GM12878 (cell line): ENCODE measurements around the gene STK11. TPM values are rescaled to one million over a fixed set of nuclear protein-coding genes. Genes with fewer than 3 reads are reported as not detected.

ENCODE experiments used
- BACH1 ChIP-seq: fragments of 450-650 bp; IDR thresholded peaks from 2 replicates; pipeline ENCODE4 v1.6.1; 2017; ENCODE audit warnings: mild to moderate bottlenecking, borderline replicate concordance
- CBX5 ChIP-seq: sonication (generic); IDR thresholded peaks from 2 replicates; pipeline ENCODE4 v1.6.1; 2016; ENCODE audit warnings: low read depth, moderate library complexity, mild to moderate bottlenecking, inconsistent platforms
- CREM ChIP-seq: IDR thresholded peaks from 2 replicates; pipeline ENCODE4 v1.6.1; 2014; ENCODE audit warnings: antibody characterized with exemption, low read depth
- ELK1 ChIP-seq: IDR thresholded peaks from 2 replicates; pipeline ENCODE4 v1.6.1; 2012; ENCODE audit warnings: low read depth, low read length, improper control_type of control experiment
- EZH2 ChIP-seq: IDR thresholded peaks from 2 replicates; pipeline ENCODE4 v1.6.1; 2012; ENCODE audit warnings: low read depth, mild to moderate bottlenecking, control low read depth, inconsistent platforms, low read length, borderline replicate concordance; ENCODE audit not compliant: control insufficient read depth
- HDAC2 ChIP-seq: fragments of 200-600 bp; sonication (generic); IDR thresholded peaks from 2 replicates; pipeline ENCODE4 v1.6.1; 2017
- MEF2B ChIP-seq: fragments of 450-650 bp; IDR thresholded peaks from 2 replicates; pipeline ENCODE4 v1.6.1; 2018; ENCODE audit warnings: mild to moderate bottlenecking, moderate library complexity; ENCODE audit not compliant: partially characterized antibody, poor library complexity, severe bottlenecking
- MTA2 ChIP-seq: fragments of 450-650 bp; IDR thresholded peaks from 2 replicates; pipeline ENCODE4 v1.6.1; 2016; ENCODE audit warnings: low read depth, mild to moderate bottlenecking, moderate library complexity
- PBX3 ChIP-seq: IDR thresholded peaks from 2 replicates; pipeline ENCODE4 v1.6.1; 2011; ENCODE audit warnings: mild to moderate bottlenecking, low read depth, low read length, moderate library complexity; ENCODE audit not compliant: insufficient replicate concordance
- RELA ChIP-seq: fragments of 450-650 bp; IDR thresholded peaks from 2 replicates; pipeline ENCODE4 v1.8.0; 2014; ENCODE audit warnings: borderline replicate concordance; ENCODE audit not compliant: partially characterized antibody
- SIX5 ChIP-seq: IDR thresholded peaks from 2 replicates; pipeline ENCODE4 v1.6.1; 2011; ENCODE audit warnings: mild to moderate bottlenecking, low read depth, low read length, moderate library complexity; ENCODE audit not compliant: severe bottlenecking
- SREBF1 ChIP-seq: IDR thresholded peaks from 2 replicates; pipeline ENCODE4 v1.6.1; 2012; ENCODE audit warnings: mild to moderate bottlenecking, low read length
- SUPT20H ChIP-seq: IDR thresholded peaks from 2 replicates; pipeline ENCODE4 v1.6.1; 2011; ENCODE audit warnings: low read depth, mild to moderate bottlenecking, low read length, moderate library complexity, borderline replicate concordance; ENCODE audit not compliant: control insufficient read depth
- TAF1 ChIP-seq: IDR thresholded peaks from 2 replicates; pipeline ENCODE4 v1.6.1; 2011; ENCODE audit warnings: mild to moderate bottlenecking, low read depth, low read length, borderline replicate concordance
- TCF12 ChIP-seq: IDR thresholded peaks from 2 replicates; pipeline ENCODE4 v1.6.1; 2011; ENCODE audit warnings: low read depth, mild to moderate bottlenecking, low read length
- ZBTB11 ChIP-seq: fragments of 450-650 bp; formaldehyde crosslinking; IDR thresholded peaks from 2 replicates; pipeline ENCODE4 v1.5.0; 2022; ENCODE audit warnings: mild to moderate bottlenecking, missing genetic modification characterization
- ZNF207 ChIP-seq: fragments of 450-650 bp; IDR thresholded peaks from 2 replicates; pipeline ENCODE4 v1.6.1; 2014; ENCODE audit warnings: antibody characterized with exemption, mild to moderate bottlenecking, borderline replicate concordance
- ZNF274 ChIP-seq: IDR thresholded peaks from one replicate; pipeline ENCODE4 v1.8.0; 2011; ENCODE audit not compliant: insufficient read length, insufficient read depth
- ZNF384 ChIP-seq: IDR thresholded peaks from 2 replicates; pipeline ENCODE4 v1.6.1; 2012; ENCODE audit warnings: low read depth, mild to moderate bottlenecking, low read length, improper control_type of control experiment, borderline replicate concordance
- ZNF687 ChIP-seq: fragments of 450-650 bp; IDR thresholded peaks from 2 replicates; pipeline ENCODE4 v1.6.1; 2017; ENCODE audit warnings: mild to moderate bottlenecking, moderate library complexity
- polyA plus RNA-seq, 11 experiments: library from polyadenylated mRNA; depleted of rRNA in 4 of 11; unstranded in 6 of 11; stranded (reverse) in 5 of 11; fragments of >200 nt; fragmentation: Nextera tagmentation in 4 of 11; fragmentation: Illumina TruSeq in 1 of 11; extraction: Ambion mirVana in 4 of 11; extraction: Trizol in 1 of 11; gene quantifications; 1 replicate in 1 of 11; 2 replicates in 10 of 11; pipeline versions ENCODE4 v1.2.1 to v1.2.3, GENCODE V29; 2011 to 2016; ENCODE audit warnings: inconsistent platforms in 2 of 11, missing spikeins in 2 of 11, low read depth in 1 of 11
- total RNA-seq, 4 experiments: library from RNA; depleted of rRNA in 3 of 4; stranded (reverse); fragments of >200 nt in 3 of 4; fragmentation: Illumina TruSeq in 1 of 4; extraction: Trizol in 1 of 4; gene quantifications; 2 replicates each; pipeline versions ENCODE4 v1.2.1 to v1.2.3, GENCODE V29; 2013 to 2021

The STK11 gene
- total and polyA plus RNA-seq, 10 of the 15 experiments (the other 5 are each of a cell fraction or from before 2014, with no cell fraction given) = 0.33 to 71.0 (median 23.8) TPM

GRCh38 chr19:1259876-1260748 is 54.5 kb downstream of the STK11 start (continued):
- TF ChIP-seq ZBTB11 (CRISPR knock-in tag) (no peak), HDAC2 (no peak), SUPT20H (no peak), ZNF687 (peak; percentile 31; the same call in 1 of the 2 replicates), ZNF207 (no peak), MTA2 (no peak), SIX5 (no peak), MEF2B (peak; percentile 64), PBX3 (no peak), TAF1 (no peak), ELK1 (no peak), CBX5 (no peak), TCF12 (no peak), CREM (no peak), BACH1 (peak; percentile 50; the same call in 1 of the 2 replicates), ZNF274 (no peak), ZNF384 (no peak), SREBF1 (no peak), RELA (no peak), EZH2 (no peak)
